ACHN (cell line): ENCODE measurements around the gene TMEM125.

Experiments used
- DNase-seq: peaks from one replicate; pipeline ENCODE4 v3.0.0-alpha.2; 2015
- in situ Hi-C: cut with HindIII; loops from 2 replicates; pipeline ENCODE4 v1.10.0; 2017; ENCODE audit warnings: low sequenced_read_pairs, low pct_ligation_motif_present, low pct_unique_long_range_greater_than_20kb

TMEM125 gene

DNA sequence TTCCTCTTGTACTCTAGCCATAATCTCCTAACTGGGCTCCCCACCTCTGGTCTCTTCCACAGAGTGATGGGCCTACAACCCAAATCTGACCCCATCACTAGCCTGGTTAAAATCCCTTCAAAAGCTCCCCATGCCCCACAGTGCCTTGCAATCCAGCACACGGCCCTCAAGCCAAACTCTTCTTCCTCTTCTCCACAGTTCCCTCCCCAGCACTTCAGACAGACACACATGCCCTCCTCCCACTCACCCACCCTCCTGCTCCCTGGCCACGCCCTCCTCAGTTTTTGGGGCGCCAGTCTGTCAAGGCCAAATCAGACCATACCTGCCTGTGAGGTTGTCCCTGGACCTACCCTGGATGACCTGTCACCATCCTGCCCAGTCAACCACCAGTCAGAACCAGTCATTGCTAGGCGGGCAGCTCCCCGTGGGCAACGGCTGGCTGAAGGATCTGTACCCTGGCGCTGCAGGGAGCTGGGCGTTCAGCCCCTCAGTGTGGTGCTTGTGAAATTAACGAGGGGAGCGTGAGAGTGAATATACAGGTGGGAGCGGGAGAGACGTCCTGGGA lies 14.8 kb downstream of the TMEM125 start:
- in situ Hi-C loops, result no loop called here
- DNase-seq, result no peak

DNA sequence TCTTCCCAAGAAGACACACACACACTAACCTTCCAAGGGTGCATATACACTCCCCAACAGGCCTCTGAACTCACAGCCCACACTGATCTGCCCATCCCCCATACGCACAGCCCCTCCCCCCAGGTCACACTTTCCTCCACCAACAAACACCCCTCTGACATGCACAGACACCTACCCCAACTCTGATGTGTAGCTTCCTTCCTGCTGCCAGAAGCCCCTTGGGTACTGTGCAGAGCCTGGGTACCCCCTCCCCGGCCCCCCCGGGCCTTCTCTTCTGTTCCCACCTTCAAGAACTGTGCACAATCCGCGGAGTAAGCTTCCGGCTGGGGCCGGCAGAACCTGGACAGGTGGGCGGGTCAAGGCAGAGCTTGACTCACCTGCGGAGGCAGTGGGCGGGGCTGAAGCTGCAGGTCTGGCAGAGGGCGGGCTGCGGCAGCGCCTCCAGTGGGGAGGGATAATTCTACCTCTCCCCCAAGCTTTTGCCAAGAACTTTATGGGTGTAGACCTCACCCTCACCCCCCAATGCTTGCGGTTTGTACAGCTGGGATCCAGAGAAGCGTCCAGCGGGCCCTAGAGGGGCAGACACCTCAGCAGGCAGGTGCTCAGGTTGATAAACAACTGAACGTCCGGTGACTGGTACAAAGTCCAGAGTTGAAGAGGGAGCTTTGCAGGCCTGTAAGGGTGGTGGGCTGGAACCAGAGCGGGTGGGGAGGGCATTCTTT lies 15.6 kb downstream of the TMEM125 start, which contains the start of gene C1orf210:
Gene C1orf210 (minus strand): TSS at position 313 of the 722 bp plus-strand sequence. CDS start 2,311 bp downstream, outside the sequence.
- in situ Hi-C loops, result no loop called here
- DNase-seq, result no peak

DNA sequence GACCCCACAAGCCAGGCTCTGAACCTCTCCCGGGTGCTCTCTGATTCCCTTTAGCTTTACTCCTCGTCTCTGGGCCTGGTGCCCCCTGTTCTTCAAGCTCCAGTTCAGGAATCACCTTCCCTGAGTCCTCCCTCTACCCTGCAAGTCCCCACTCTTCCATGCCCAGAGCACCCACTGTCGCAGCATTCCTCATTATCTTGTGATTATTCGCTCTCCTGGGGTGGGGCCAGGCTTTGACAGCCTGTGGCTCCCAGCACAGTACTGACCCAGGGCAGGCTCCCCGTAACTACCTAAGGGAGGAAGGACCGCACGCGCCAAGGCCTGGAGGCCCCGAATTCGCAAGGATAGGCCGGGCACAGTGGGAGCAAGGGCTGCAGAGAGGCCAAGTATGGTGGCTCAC lies 16.3 kb downstream of the TMEM125 start:
- no peak for DNase-seq
- in situ Hi-C loops, result no loop called here

- in situ Hi-C loops, result no loop called here
- DNase-seq, result no peak
These were observed 16.8 kb downstream of the TMEM125 start for GRCh38 chr1:43286533-43286932.

DNA sequence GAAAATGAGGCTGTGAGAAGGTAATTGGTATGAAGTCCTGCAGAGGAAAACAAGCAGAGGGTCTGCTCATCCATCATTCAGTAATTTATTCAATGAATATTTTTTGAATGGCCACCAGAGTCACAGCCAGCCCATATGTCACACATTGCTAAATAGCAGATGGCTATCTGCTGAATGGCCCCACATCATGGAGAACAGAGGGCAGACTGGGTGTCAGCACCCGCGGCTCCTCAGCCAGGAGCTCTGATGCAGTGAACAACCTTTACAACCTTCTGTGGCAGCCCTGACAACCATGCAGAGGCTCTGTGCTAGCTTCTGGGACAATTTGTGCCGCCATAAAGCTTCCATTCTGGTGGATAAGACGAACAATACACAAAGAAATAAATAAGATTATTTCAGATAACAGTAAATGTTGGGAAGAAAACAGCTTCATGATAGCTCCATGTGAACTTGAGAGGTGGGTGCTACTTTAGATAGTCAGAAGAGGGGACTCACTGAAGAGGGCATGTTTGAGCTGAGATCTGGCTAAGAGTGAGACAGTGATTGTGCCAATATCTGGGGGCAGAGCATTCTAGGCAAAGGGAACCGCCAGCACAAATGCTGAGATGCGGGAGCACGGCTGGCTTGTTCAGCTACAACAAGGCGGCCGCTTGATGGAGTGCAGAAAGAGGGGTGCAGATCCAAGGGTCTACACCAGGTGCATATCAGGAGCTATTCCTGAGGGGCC lies 18.4 kb downstream of the TMEM125 start:
- no peak for DNase-seq

DNA sequence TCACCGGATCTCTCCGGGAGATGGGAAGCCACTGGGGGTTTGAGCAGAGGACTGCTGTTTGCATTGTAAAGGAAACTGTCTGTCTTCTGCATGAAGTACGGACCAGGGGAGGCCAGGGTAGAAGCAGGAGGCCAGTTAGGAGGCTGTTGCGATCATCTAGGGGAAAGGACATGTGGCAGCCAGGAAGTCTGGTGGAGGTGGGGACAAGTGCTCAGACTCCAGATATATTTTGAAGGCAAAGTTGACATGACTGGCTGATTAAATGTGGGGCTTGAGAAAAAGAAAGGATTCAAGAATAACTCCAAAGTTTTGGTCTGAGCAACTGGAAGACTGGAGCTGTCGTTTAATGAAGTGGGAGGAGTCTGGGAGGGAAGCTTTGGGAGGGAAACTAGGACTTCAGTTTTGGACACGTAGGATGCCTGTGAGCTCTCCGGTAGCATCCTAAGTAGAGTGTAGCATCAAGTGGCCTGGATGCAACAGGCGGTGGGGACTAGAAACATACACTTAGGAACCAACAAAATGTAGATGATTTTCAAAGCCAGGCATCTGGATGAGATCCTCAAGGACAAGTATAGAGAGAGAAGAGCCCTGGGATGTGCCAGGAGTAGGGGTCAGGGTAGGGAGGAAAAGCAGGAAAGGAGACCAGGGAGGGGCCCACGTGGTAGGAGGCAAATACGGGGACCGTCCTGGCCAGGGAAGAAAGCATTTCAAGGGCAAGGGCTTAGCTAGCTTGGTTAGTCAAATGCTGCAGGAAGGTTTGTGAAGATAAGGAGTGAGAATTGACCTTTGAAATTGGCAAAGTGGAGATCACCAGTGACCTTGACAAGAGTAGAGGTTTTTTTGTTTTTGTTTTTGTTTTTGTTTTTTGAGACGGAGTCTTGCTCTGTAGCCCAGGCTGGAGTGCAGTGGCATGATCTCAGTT lies 19.3 kb downstream of the TMEM125 start:
- DNase-seq, result no peak
- in situ Hi-C loops, result no loop called here

More for the DNA sequence above, 18.4 kb downstream of the TMEM125 start:
- in situ Hi-C loops, result no loop called here

DNA sequence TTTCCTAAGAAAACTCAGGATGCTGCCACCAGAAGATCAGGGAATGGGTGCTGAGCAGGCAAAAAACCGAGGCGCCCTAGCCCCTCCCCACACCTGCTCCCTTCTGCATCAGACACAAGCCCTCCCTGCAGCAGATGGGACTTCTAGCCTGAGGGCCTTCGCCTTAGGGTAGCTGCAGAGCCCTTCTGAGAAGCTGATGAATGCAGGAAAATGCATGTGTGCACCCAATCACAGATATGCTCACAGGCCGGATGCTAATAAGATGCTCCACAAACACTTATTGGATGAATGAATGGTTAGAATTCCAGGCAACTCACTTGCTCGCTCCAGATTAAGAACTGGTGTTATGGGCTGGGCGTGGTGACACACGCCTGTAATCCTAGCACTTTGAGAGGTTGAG lies 22.4 kb downstream of the TMEM125 start:
- in situ Hi-C loops, result no loop called here
- DNase-seq, result no peak

DNA sequence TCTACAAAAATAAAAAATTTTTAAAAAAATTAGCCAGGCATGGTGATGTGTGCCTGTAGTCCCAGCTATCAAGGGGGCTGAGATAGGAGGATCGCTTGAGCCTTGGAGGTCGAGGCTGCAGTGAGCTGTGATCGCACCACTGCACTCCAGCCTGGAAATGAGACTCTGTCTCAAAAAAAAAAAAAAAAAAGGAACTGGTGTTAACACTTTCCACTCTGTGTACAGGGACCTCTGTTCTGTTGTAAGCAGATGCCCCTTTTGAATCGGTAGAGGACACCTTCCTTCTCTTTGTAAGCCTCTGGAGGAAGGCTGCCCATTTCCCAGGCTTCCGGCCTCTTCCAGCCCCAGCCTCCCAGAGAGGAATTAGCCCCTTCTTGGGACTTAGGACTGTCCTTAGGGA lies 22.9 kb downstream of the TMEM125 start:
- no peak for DNase-seq
- in situ Hi-C loops, result no loop called here

GRCh38 chr1:43293176-43293575 lies 23.4 kb downstream of the TMEM125 start:
- DNase-seq, result no peak
- in situ Hi-C loops, result no loop called here

DNA sequence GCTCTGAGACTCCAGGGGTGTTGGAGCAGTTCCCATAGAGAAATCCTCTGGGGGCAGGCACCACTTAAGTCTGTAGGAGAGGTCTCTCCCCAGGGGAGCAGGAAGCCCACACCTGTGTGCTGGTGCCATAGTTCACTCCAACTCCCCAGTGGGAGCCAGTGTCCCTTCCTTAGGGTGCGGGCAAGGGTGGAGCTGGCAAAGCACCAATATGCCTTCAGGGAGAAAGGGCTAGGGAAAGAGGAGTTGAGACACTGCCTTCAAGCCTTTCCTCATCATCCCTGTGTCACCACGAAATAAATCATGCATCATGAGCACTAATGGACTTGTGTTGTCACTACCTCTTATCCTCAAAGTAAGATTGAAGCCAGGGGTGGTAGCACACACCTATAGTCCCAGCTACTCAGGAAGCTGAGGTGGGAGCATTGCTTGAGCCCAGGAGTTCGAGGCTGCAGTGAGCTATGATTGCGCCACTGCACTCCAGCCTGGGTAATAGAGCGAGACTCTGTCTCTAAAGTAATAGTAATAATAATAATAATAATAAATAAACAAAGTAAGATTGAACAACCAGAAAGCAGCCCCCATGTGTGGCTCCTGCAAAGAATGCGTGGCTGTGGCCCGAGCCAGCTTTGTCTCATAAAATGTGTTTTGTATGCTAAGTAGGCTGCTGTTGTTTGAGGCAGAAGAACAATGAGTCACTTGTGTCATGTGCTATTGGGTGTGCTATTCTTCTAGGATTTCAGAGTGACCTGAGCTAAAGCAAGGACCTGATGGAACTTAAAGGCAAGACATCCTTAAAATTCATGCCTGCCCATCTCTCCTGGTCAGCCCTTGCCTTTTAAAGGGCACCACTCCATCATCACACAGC lies 24.3 kb downstream of the TMEM125 start:
- in situ Hi-C loops, result no loop called here
- no peak for DNase-seq

DNA sequence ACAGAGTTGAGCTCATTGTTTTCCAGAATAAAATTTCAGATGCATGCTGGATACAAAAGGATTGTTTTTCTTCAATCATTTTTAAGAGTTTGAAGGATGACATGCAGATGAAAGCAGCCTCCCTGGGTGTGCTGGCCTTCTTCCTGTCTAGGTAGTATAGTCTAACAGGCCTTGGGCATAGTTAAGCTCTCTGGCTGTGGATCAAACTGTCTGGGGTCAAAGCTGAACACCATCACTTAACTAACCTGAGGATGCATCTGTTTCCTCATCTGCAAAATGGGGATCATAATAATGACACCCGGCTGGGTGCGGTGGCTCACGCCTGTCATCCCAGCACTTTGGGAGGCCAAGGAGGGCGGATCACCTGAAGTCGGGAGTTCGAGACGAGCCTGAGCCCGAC lies 25.0 kb downstream of the TMEM125 start:
- in situ Hi-C loops, result no loop called here
- no peak for DNase-seq

DNA sequence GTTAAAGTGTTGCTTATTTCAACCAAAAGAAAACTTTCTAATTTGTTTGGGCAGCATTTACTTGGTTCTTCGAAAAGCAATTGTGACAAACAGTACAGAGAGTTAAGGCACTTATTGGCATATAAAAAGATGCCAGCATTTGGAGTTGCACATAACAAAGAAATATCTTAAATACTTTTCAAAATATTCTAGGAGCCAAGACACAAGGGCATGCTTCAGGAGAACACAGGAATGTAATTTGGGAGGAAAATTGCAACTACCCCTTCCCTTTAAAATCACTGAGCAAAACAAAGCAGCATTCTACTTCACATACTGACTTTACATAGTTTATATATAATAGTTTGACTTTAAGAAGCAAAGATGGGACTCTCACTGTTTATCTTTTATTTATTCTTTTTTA lies 26.4 kb downstream of the TMEM125 start:
- DNase-seq, result no peak
- in situ Hi-C loops, result no loop called here

DNA sequence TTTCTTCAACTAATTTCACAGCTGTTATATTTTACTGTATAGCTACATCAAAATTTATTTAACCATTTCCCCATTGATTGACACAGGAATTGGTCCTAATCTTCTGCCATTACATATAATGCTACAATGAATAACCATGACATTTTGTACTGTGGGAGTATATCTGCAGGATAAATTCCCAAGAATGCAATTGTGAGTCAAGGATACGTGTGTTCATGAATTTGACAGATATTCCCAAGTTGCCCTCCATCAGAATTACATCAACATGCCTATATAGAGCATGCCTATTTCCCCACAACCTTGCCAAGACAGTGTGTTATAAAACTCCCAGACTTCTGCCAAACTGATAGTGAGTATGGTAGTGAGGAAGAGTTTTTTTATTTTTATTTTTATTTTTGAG lies 28.3 kb downstream of the TMEM125 start:
- no peak for DNase-seq
- in situ Hi-C loops, result no loop called here

GRCh38 chr1:43299101-43299500 lies 29.3 kb downstream of the TMEM125 start:
- DNase-seq, result no peak
- in situ Hi-C loops, result no loop called here

DNA sequence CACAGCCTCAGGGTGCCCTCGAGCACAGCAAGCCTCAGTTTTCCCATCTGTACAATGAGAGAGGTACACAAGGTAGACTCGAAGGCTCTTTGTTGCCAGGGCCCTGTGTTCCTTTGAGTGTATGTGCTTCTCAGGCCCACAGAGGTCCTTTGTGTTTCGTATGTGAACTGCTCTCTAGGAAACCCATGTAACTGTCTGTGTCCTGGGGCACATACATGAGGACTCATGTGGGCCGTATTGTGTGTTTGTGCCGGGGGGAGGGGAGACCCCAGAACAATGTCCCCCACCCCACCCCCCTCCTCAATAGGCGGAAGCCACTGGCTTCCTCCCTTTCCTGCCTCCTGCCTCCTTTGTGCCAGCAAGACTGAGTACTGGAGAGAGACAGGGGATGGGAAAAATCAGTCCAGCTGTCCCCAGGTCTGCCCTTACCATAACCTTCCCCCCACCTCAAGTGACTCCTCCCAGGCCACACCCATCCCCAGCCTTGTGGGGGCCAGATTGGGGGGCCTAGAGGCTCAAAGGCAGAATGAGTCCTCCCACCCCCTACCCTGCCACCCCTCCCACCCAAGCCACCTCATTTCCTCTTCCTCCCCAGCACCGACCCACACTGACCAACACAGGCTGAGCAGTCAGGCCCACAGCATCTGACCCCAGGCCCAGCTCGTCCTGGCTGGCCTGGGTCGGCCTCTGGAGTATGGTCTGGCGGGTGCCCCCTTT lies 30.8 kb downstream of the TMEM125 start, which contains the start of gene TIE1:
Gene TIE1 (plus strand): TSS at position 605 of the 717 bp plus-strand sequence. CDS start 90 bp downstream, at position 695.
- in situ Hi-C loops, result no loop called here
- no peak for DNase-seq

DNA sequence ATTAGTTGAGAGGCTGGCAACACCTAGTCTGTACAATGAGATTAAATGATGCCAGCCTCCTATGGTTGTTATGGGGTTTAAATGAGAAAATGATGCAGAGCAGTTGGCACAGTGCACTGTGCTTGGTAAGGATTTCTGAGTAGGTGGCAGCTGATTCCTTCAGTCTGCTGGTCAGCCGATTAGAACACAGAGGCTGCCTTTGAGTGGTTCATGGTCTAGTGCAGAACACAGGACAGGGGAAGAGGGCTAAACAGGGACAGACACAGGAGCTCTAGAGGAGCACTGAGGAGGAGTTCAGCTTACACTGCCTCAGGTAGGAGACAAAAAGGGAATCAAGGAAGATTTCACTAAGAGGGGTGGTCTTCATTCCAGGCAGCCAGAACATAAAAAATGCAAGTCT lies 32.4 kb downstream of the TMEM125 start:
- no peak for DNase-seq
- in situ Hi-C loops, result no loop called here

- no peak for DNase-seq
- in situ Hi-C loops, result no loop called here
These were observed 33.1 kb downstream of the TMEM125 start for GRCh38 chr1:43302721-43303470.
